A673 (cell line): ENCODE data around the gene MKRN3.

Experiments used
- CTCF ChIP-seq: fragments of 300-800, 200-600 bp; sonication (generic); conservative IDR thresholded peaks from 2 replicates; pipeline ENCODE4 v1.5.1; 2017; ENCODE audit warnings: low read depth, mild to moderate bottlenecking, antibody characterized with exemption, low read length, moderate library complexity, mixed read lengths
- EZH2 ChIP-seq: fragments of 200-600 bp; sonication (generic); IDR thresholded peaks from 2 replicates; pipeline ENCODE4 v1.6.1; 2017; ENCODE audit warnings: borderline replicate concordance, low read depth, mild to moderate bottlenecking, mixed read lengths, antibody characterized with exemption, low read length; ENCODE audit not compliant: poor library complexity, severe bottlenecking

DNA sequence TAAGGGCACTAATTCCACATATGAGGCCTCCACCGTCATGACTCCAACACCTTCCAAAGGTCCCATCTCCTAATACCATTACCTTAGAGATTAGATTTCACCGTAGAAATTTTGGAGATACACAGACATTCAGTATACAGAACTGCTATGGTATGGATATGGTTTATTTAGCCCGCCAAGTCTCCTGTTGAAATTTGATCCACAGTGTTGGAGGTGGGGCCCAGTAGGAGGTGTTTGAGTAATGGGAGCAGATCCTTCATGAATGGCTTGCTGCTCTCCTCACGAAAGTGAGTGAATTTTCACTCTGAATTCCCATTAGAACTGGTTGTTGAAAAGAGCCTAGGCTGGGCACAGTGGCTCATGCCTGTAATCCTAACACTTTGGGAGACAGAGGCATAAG lies 7.4 kb downstream of the MKRN3 start:
- no peak for TF ChIP-seq CTCF
- TF ChIP-seq EZH2: no peak
